GM12873 (cell line): ENCODE results near the gene SLITRK6.

Source experiments
- TF ChIP-seq, protein P1 (sequence below): IDR thresholded peaks from 2 replicates; pipeline ENCODE4 v1.5.1; 2012; ENCODE audit warnings: low read depth, mild to moderate bottlenecking, moderate library complexity, low read length, control low read depth; ENCODE audit not compliant: insufficient read depth; ENCODE audit errors: missing control alignments

Gene SLITRK6

DNA sequence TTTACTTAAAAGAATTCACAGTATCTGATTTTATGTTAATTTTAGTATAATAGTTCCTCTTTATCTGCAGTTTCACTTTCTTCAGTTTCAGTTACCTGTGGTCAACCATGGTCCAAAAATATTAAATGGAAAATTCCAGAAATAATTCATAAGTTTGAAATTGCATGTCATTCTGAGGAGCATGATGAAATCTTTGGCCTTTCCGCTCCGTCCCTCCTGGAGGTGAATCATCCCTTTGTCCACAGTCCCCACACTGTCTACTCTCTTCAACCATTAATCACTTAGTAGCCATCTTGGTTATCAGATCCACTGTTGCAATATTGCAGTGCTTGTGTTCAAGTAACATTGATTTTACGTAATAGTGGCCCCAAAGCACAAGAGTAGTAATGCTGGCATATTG, 26.9 kb downstream of the SLITRK6 start:
- TF ChIP-seq, protein P1, sequence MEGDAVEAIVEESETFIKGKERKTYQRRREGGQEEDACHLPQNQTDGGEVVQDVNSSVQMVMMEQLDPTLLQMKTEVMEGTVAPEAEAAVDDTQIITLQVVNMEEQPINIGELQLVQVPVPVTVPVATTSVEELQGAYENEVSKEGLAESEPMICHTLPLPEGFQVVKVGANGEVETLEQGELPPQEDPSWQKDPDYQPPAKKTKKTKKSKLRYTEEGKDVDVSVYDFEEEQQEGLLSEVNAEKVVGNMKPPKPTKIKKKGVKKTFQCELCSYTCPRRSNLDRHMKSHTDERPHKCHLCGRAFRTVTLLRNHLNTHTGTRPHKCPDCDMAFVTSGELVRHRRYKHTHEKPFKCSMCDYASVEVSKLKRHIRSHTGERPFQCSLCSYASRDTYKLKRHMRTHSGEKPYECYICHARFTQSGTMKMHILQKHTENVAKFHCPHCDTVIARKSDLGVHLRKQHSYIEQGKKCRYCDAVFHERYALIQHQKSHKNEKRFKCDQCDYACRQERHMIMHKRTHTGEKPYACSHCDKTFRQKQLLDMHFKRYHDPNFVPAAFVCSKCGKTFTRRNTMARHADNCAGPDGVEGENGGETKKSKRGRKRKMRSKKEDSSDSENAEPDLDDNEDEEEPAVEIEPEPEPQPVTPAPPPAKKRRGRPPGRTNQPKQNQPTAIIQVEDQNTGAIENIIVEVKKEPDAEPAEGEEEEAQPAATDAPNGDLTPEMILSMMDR, result no peak

DNA sequence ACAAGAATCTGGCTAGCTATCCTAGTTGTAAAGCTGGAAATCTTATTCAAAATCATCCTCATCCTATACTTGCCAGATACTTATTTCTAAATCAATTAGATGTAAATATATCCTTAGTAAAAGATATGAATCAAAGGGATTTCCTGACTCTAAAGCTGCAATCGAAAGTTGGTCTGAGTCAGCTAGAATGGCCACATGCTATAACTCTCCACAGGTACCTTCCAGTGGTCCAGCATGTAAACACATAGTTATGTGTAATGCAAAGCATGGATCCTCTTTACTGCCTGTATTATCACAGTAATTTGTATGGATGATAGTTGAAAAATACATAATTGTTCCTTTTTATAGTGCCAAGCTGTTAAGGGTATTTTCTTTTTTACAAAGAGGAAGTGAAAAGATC, 27.4 kb downstream of the SLITRK6 start:
- TF ChIP-seq, protein P1, result no peak

DNA sequence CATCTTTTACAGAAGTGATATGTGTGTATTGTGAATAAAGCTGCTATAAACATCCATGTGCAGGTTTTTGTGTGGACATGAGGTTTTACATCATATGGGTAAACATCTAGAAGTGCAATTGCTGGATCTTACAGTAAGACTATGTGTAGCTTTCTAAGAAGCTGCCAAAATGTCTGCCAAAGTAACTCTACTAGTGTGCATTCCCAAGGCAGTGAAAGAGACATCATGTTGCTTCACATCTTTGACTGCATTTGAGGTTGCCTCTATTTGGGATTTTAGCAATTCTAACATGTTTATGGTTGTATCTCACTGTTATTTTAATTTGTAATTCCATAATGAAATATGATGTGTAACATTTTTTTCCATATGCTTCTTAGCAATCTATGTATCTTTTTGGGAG, 30.3 kb downstream of the SLITRK6 start:
- TF ChIP-seq, protein P1, result no peak

DNA sequence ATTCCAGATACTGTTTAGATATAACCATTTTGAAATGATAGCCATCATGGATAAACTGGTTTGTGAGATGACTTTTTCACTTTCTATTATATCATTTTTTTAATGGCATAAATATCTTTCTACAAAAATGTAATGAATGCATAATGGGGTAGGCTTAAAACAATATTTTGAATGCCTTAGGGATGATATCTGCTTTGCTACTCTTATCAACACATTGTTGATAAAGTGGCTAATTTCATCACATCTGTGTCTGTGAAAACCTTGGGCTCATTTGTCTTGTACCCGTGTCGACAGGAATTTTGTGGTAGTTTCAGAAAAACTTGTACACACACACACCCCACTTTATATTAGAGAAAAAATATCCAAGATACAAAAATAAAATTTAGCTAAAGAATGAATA, 44.1 kb downstream of the SLITRK6 start:
- TF ChIP-seq, protein P1, result no peak
